Effector CD8-positive, alpha-beta T cell (primary cell): ENCODE data around the gene RAD23B.
A peak's percentile ranks its signal among the peaks of the same experiment; 100 is the strongest.
"Not testable (repeated sequence)": the region's sequence is repeated elsewhere in the genome, so short reads cannot be mapped to it uniquely, and the experiment has no call there.

Source experiments
- DNase-seq: peaks from one replicate; lab custom pipeline; 2025; lab: John Stamatoyannopoulos, UW
- total RNA-seq, 4 experiments: gene quantifications; one replicate each; lab custom pipeline; 2026; lab: John Stamatoyannopoulos, UW

Gene RAD23B
- 154 to 213 (median 184) reads per million in 4 experiments for total RNA-seq

DNA sequence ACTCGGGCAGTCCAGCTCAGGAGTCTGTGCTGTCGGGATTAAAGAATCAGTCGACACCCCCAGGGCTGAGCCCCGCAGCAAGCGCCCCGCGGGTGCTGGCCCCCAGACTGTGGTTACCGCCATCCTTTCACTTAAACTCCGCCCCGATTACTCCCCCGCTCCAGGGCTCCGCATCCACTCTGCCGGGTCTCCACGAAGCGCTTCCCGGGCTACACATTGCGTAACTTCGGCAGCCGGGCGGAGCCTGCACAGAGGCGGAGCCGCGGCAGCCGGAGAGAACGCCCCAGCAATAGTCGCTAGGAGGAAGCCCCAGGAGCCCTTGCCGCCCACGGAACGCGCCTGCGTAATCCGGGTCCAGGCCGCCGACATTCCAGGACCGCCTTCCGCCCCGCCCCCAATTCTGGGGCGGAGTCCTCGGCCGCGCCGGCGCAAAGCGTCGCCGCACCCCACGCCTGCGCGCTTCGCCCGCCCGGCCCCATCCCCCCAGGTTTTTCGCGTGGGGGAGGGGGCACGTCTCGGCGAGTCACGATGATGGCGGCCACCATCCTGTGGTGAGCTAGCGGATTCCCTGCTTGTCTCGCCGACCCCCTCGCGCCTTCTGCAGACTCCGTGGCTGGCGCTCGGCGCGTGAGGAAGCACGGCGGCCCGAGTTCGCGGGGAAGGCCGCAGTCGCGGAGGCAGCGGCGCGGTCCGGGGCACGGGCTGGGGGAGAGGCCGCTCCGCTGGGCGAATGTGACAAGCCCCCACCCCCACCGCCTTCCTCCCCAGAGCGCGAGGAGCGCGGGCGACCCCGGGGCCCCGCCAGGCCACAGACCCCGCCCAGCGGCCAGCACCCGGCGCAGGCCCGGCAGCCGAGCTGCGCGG lies at the start of gene RAD23B:
RAD23B (plus strand) TSS at position 521 of the 864 bp plus-strand sequence. CDS start 351 bp downstream, outside the sequence.
- DNase-seq: peak; percentile 97

GRCh38 chr9:107235765-107236442 lies 47.2 kb upstream of the RAD23B start:
- DNase-seq: no peak

DNA sequence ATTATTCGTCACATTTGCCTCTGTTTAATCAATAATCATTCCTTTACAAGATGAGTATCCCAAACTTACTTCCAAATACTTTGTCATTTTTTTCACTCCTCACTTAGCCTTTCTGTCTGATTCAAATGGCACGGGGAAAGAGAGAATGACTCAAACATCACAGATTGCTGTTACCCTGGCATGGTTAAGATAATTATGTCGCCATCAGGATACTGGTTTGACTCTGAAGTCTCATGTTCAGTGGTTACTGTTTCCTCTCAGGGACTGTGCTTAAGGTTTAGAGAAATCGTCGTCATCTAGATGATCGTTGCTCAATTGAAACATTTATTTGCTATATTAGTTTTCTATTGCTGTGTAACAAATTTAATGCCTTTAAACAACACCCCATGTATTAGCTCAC lies 45.2 kb upstream of the RAD23B start:
- no peak for DNase-seq

- DNase-seq: no peak
These were observed 43.6 kb upstream of the RAD23B start for GRCh38 chr9:107239474-107239873.

- DNase-seq: no peak
These were observed 42.8 kb upstream of the RAD23B start for GRCh38 chr9:107240260-107240659.

DNA sequence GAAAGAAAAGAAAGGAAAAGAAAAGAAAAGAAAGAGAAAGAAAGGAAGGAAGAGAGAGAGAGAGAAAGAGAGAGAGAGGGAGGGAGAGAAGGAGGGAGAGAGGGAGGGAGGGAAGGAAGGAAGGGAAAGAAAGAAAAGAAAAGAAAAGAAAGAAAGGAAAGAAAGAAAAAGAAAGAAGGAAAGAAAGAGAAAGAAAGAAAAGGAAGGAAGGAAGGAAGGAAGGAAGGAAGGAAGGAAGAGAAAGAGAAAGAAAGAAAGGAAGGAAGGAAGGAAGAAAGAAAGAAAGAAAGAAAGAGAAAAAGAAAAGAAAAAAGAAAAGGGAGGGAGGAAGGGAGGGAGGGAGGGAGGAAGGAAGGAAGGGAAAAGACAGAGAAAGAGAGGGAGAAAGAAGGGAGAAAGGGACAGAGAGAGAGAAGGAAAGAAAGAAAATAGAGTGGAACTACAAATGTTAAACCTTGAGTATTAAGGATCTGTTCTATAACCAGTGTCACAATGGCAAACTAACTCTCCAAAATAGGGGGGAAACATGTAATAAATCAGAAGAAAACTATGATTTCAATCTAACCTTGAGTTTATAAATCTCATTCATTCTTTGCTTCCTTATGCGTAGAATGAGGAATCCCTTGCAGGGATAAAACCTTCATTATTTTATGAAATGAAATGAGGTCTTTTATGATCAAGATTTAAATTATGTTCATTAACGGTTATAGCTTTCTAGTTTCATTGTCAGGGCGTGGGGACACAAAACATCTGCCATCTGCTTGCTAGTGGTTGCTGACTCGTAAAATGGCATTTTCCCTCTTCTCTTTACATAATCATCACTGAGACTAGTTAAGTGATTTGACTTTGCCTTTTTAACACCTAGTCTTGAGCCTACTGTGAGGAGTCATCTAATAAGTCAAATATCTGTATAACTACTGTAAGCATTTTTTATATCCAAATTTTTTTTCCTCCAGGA lies 40.7 kb upstream of the RAD23B start:
- no peak for DNase-seq

GRCh38 chr9:107243742-107244141 lies 39.3 kb upstream of the RAD23B start:
- DNase-seq: no peak

- DNase-seq: no peak
These were observed 36.5 kb upstream of the RAD23B start for GRCh38 chr9:107246259-107247254.

- no peak for DNase-seq
These were observed 34.4 kb upstream of the RAD23B start for GRCh38 chr9:107248714-107249113.

DNA sequence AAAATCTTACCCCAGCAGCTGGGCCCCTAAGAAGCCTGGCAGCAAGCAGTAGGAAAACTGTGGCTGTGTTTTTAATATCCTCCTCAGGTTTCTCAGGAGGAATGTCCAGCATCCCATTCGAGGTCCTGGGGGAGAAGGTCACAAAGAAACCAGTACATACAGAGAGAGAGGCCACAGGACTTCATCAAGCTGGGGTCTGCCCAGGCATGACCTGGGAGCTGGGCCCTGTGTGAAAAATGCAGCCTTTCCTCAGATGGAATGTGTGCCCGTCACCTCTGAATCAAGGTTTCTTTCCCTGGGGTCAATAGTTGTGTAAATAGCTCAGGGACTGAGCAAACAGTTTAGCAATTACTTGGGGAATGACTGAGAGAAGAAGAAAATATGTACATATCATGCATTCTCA lies 33.9 kb upstream of the RAD23B start:
- no peak for DNase-seq

GRCh38 chr9:107249665-107250285 lies 33.3 kb upstream of the RAD23B start:
- no peak for DNase-seq

GRCh38 chr9:107251756-107252322 lies 31.2 kb upstream of the RAD23B start:
- DNase-seq: no peak

DNA sequence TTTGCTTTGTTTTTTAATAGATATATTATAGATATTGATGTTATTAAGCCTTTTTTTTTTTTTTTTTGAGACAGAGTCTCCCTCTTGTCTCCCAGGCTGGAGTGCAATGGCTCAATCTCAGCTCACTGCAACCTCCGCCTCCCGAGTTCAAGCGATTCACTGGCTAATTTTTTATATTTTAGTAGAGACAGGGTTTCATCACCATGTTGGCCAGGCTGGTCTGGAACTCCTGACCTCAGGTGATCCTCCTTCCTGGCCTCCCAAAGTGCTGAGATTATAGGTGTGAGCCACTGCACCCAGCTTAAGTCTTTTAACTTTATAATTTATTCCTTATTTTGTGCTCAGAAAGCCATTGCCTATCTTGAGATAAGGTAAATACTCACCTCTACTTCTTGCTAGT lies 24.2 kb upstream of the RAD23B start:
- no peak for DNase-seq

DNA sequence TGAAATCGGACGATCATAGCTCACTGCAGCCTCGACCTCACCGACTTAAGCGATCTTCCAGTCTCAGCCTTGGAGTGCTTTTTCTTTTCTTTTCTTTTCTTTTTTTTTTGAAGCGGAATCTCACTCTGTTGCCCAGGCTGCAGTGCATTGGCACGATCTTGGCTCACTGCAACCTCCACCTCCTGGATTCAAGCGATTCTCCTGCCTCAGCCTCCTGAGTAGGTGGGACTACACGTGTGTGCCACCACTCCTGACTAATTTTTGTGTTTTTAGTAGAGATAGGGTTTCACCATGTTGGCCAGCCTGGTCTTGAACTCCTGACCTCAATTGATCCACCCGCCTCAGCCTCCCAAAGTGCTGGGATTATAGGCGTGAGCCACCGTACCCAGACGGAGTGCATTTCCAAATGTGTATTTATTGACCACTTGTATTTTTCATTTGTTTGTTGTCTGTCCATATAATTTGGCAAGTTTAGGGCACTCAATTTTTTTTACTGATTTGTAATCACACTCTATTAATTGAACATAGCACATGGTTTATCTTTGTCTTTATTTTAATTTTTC lies 23.2 kb upstream of the RAD23B start:
- not testable (repeated sequence) for DNase-seq

DNA sequence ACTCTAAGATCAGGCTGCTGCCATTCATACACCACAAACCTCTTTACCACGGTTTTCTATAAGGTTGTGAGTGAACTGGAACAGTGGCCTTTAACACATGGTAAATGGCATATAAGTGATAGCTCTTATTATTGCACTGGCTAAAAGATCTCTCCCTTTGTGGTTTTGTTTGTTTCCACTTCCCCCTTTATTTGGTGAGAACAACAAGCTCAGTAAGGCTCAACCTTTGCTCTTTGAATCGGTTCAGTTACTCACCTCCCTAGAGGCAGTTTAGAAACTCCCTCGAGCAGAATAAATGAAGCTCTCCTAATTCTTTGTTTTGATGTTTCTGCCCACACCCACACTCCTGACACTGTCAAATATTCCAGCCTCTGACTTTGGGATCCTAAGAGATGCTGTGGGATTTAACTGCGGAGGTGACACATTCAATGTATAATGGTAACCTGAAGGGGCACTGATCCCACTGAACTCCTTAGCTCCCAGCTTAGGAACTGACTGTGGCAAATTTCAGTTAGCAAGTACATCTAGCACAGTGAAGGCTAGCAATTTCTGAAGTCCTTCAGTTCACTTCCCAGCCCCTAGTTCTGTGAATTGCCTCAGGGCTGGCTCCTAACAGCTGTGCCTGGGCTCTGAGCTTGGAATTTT lies 22.5 kb upstream of the RAD23B start:
- no peak for DNase-seq

DNA sequence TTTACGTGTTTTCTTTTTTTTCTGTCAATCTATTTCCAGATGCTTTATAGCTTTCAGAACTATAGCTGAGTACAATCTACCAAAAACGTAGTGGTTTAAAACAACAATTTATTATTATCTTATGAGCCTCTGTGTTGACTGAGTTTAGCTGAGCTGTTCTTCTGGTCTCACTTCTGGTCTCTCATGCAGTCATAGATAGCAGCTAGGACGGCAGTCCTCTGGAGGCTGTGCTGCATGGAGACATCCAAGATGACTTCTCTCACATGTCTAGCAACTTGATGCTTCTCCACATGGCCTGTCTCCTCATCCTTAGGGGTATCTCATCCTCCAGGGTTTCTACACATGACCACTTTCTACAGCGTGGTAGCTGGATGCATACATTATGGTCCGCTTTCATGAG lies 22.0 kb upstream of the RAD23B start:
- DNase-seq: no peak

DNA sequence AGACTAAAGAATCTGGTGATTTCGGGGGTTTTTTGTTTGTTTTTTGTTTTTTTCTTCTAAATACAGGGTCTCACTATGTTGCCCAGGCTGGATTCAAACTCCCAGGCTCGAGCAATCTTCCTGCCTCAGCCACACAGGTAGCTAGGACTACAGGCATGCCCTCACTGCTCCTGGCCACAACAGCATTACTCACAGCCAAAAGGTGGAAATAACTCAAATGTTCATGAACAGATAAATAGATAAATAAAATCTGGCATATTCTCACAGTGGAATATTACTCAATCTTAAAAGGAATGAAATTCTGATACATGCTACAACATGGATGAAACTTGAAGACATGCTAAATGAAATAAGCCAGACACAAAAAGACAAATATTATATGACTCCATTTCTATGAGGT lies 19.8 kb upstream of the RAD23B start:
- no peak for DNase-seq

DNA sequence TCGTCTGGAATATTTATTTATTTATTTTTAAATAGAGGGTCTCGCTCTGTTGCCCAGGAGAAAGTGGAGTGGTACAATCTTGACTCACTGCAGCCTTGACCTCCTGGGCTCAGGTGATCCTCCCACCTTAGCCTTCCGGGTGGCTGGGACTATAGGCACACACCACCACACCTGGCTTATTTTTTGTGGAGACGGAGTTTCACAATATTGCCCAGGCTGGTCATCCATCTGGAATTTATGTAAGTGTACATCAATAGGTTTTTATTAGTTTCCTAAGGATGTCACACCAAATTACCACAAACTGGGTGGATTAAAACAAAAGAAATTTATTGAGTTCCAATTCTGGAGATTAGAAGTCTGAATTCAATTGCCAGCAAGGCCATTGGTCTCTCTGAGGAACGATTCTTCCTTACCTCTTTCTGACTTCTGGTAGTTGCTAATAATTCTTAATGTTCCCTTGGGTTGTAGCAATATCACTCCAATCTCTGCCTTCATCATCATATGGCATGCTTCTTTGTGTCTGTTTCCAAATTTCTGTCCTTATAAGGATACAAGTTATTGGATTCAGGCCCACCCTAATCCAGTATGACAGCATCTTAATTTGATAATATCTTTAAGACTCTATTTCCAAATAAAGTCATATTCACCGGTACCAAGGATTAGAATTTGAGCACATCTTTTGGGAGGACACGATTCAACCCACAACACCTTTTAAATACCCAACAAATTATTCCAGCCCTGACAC lies 16.3 kb upstream of the RAD23B start:
- no peak for DNase-seq
